22Rv1 (cell line): ENCODE results near the gene PCTP.

Source experiments
- ZFX ChIP-seq: fragments of 450-650 bp; IDR thresholded peaks from 2 replicates; pipeline ENCODE4 v1.6.1; 2017; ENCODE audit warnings: antibody characterized with exemption, borderline replicate concordance
- TF ChIP-seq, protein P1 (sequence below): fragments of 450-650 bp; IDR thresholded peaks from 2 replicates; pipeline ENCODE4 v1.5.1; 2017; ENCODE audit warnings: mild to moderate bottlenecking

DNA sequence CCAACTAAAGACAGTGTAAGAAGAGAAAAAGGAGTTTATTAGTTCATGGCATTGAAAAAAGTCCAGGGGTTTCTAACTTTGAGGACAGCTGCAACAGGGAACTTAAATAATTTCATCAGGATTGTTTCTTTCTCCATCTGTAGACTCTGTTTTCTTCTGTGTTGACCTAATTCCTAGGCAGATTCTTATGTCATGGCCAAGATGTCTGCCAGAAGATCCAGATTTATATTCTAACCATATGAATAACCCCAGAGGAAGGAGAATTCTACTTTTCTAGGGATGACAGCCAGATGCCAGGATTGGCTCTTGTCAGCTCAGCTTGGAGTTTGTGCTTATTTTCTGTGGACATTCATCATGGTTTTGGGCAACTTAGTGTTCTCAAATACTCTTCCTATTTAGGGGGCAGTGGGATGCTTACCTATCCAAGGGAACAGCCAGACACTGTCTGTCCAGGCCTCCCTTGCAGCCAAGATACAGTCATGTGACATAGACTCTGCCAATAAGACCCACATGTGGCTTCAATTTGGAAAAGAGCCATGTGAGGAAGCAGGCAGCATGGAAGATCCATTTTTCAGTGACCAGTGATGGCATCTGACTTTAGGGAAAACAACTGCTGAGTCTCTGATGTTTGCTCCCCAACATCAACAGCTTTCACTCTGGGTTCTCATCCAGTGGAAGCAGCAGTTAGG is 18.2 kb downstream of the PCTP start:
- TF ChIP-seq, protein P1, sequence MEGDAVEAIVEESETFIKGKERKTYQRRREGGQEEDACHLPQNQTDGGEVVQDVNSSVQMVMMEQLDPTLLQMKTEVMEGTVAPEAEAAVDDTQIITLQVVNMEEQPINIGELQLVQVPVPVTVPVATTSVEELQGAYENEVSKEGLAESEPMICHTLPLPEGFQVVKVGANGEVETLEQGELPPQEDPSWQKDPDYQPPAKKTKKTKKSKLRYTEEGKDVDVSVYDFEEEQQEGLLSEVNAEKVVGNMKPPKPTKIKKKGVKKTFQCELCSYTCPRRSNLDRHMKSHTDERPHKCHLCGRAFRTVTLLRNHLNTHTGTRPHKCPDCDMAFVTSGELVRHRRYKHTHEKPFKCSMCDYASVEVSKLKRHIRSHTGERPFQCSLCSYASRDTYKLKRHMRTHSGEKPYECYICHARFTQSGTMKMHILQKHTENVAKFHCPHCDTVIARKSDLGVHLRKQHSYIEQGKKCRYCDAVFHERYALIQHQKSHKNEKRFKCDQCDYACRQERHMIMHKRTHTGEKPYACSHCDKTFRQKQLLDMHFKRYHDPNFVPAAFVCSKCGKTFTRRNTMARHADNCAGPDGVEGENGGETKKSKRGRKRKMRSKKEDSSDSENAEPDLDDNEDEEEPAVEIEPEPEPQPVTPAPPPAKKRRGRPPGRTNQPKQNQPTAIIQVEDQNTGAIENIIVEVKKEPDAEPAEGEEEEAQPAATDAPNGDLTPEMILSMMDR, result no peak
- no peak for TF ChIP-seq ZFX
